Measurements from ENCODE around the gene PDXK. TPM values are rescaled to one million over a fixed set of nuclear protein-coding genes. Genes with fewer than 3 reads are reported as not detected.

Gene PDXK
- total and polyA plus RNA-seq, 2 of the 13 experiments (the other 11 are each of a cell fraction or from before 2014, with no cell fraction given) = 114 to 184 TPM

- Histone ChIP-seq H3K4me1 (ENCODE audit: insufficient read depth, low read length) (peaks cover 15% of the 10 kb centered on the region), H3K36me3 (replicated peaks in 1 of 2; ENCODE audit: control insufficient read depth in 1 of 2, insufficient read depth in 2 of 2, low read length in 2 of 2) (peaks cover 33 to 72% of the 10 kb centered on the region in 2 experiments), H3K27ac (ENCODE audit: extremely low read length, insufficient read depth, low read length) (no peak overlapping the region), H3K9ac (ENCODE audit: insufficient read depth, low read depth, low read length) (no peak overlapping the region), H3K4me3 (replicated peaks in 1 of 3; ENCODE audit: insufficient read depth in 1 of 3, low read depth in 2 of 3, low read length in 3 of 3) (no peak overlapping the region), H3K79me2 (ENCODE audit: insufficient read depth, low read length) (no peaks in the 10 kb centered on the region), H3K27me3 (ENCODE audit: control insufficient read depth in 1 of 2, insufficient read depth in 2 of 2, low read length in 2 of 2) (no peaks in the 10 kb centered on the region), H3K9me3 (ENCODE audit: low read length) (no peaks in the 10 kb centered on the region), H3K4me2 (ENCODE audit: low read depth, low read length) (no peak overlapping the region), H4K20me1 (ENCODE audit: insufficient read depth, low read length) (no peaks in the 10 kb centered on the region), H2AFZ (ENCODE audit: low read length) (no peak overlapping the region)
- no peak for FAIRE-seq
- ATAC-seq = no peak
- 88% methylated on average over 8 of the region's 8 CpGs for WGBS (ENCODE audit: low lambda C conversion rate)
- POLR2A ChIA-PET = no interaction called here
- TF ChIP-seq, protein P1, sequence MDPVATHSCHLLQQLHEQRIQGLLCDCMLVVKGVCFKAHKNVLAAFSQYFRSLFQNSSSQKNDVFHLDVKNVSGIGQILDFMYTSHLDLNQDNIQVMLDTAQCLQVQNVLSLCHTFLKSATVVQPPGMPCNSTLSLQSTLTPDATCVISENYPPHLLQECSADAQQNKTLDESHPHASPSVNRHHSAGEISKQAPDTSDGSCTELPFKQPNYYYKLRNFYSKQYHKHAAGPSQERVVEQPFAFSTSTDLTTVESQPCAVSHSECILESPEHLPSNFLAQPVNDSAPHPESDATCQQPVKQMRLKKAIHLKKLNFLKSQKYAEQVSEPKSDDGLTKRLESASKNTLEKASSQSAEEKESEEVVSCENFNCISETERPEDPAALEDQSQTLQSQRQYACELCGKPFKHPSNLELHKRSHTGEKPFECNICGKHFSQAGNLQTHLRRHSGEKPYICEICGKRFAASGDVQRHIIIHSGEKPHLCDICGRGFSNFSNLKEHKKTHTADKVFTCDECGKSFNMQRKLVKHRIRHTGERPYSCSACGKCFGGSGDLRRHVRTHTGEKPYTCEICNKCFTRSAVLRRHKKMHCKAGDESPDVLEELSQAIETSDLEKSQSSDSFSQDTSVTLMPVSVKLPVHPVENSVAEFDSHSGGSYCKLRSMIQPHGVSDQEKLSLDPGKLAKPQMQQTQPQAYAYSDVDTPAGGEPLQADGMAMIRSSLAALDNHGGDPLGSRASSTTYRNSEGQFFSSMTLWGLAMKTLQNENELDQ (CRISPR knock-in tag; IDR thresholded peaks at IDR 0.05; ENCODE audit: borderline replicate concordance) = no peak
- TF ChIP-seq ZNF512B (CRISPR knock-in tag; IDR thresholded peaks at IDR 0.05; ENCODE audit: borderline replicate concordance) (no peak), AGO2 (optimal IDR thresholded peaks at IDR 0.05; ENCODE audit: low read depth, low read length) (peak; percentile 43)
- DNase-seq (ENCODE audit: low spot score) = no peak
- in situ Hi-C loops (cut with HindIII; ENCODE audit: extremely low pct_ligation_motif_present, low pct_unique_long_range_greater_than_20kb) = no loop called here
- CTCF ChIA-PET (ENCODE audit: low intra/inter-chr PET ratio, low total read pairs) = no interaction called here
- intact Hi-C loops (cut with micrococcal nuclease; ENCODE audit: unreplicated experiment) = no loop called here
- no TSS peak for BruUV-seq (replicated peaks)
Measured at GRCh38 chr21:43692949-43693348, 26.0 kb upstream of the PDXK start.

All from HepG2 (cell line).